OCI-M2 (cell line): ENCODE data around the gene ARHGAP11A.

Experiments used
- DNase-seq: peaks from one replicate; lab custom pipeline; 2025; ENCODE audit not compliant: unreplicated experiment; lab: John Stamatoyannopoulos, UW

Gene ARHGAP11A

GRCh38 chr15:32652178-32652577 lies 36.9 kb downstream of the ARHGAP11A start:
- DNase-seq, result no peak

- no peak for DNase-seq
Observed at GRCh38 chr15:32656091-32656490, 40.8 kb downstream of the ARHGAP11A start.

GRCh38 chr15:32656496-32656895 lies 41.2 kb downstream of the ARHGAP11A start:
- no peak for DNase-seq

GRCh38 chr15:32657198-32657883 lies 42.0 kb downstream of the ARHGAP11A start:
- DNase-seq, result no peak

GRCh38 chr15:32657941-32658340 lies 42.6 kb downstream of the ARHGAP11A start:
- no peak for DNase-seq

GRCh38 chr15:32659340-32660155 lies 44.2 kb downstream of the ARHGAP11A start:
- no peak for DNase-seq

- DNase-seq, result no peak
Observed at GRCh38 chr15:32663671-32664070, 48.4 kb downstream of the ARHGAP11A start.

- no peak for DNase-seq
Observed at GRCh38 chr15:32664796-32665195, 49.5 kb downstream of the ARHGAP11A start.

GRCh38 chr15:32667321-32667720 lies 52.0 kb downstream of the ARHGAP11A start:
- DNase-seq, result no peak

- no peak for DNase-seq
Observed at GRCh38 chr15:32668942-32669341, 53.6 kb downstream of the ARHGAP11A start.

- no peak for DNase-seq
Observed at GRCh38 chr15:32669896-32670611, 54.8 kb downstream of the ARHGAP11A start.

- no peak for DNase-seq
Observed at GRCh38 chr15:32670623-32671022, 55.3 kb downstream of the ARHGAP11A start.

GRCh38 chr15:32671339-32672325 lies 56.3 kb downstream of the ARHGAP11A start:
- no peak for DNase-seq

GRCh38 chr15:32674681-32675080 lies 59.4 kb downstream of the ARHGAP11A start:
- DNase-seq, result no peak

- DNase-seq, result no peak
Observed at GRCh38 chr15:32675466-32675865, 60.2 kb downstream of the ARHGAP11A start.

- DNase-seq, result no peak
Observed at GRCh38 chr15:32676169-32676568, 60.9 kb downstream of the ARHGAP11A start.

GRCh38 chr15:32677238-32677750 lies 62.0 kb downstream of the ARHGAP11A start:
- no peak for DNase-seq

GRCh38 chr15:32679298-32679690 lies 64.0 kb downstream of the ARHGAP11A start:
- DNase-seq, result no peak

- DNase-seq, result no peak
Observed at GRCh38 chr15:32682569-32682968, 67.3 kb downstream of the ARHGAP11A start.

- DNase-seq, result no peak
Observed at GRCh38 chr15:32682977-32683630, 67.8 kb downstream of the ARHGAP11A start.
